ENCODE measurements around the gene ABCC3.

The ABCC3 gene

GRCh38 chr17:50685334-50685665 lies 50.6 kb downstream of the ABCC3 start:
- H3K4me1 ChIP-seq (ENCODE audit: control insufficient read depth, insufficient read depth, low read length) = peaks cover 4% of the 10 kb centered on the region
- H3K4me3 ChIP-seq (ENCODE audit: low read length) = no peak overlapping the region
- H3K9me3 ChIP-seq (ENCODE audit: control insufficient read depth, insufficient read depth, low read length) = no peaks in the 10 kb centered on the region
- H3K27ac ChIP-seq (ENCODE audit: low read length) = no peak overlapping the region
- H3K27me3 ChIP-seq (ENCODE audit: control insufficient read depth, insufficient read depth, low read length) = no peaks in the 10 kb centered on the region
- H3K36me3 ChIP-seq (ENCODE audit: control insufficient read depth, insufficient read depth, low read length) = no peaks in the 10 kb centered on the region
- WGBS (ENCODE audit: insufficient coverage, insufficient read length) = no CpG with 5 or more reads among the region's 1 CpG
- no peak for DNase-seq (ENCODE audit: low read depth, low spot score)

DNA sequence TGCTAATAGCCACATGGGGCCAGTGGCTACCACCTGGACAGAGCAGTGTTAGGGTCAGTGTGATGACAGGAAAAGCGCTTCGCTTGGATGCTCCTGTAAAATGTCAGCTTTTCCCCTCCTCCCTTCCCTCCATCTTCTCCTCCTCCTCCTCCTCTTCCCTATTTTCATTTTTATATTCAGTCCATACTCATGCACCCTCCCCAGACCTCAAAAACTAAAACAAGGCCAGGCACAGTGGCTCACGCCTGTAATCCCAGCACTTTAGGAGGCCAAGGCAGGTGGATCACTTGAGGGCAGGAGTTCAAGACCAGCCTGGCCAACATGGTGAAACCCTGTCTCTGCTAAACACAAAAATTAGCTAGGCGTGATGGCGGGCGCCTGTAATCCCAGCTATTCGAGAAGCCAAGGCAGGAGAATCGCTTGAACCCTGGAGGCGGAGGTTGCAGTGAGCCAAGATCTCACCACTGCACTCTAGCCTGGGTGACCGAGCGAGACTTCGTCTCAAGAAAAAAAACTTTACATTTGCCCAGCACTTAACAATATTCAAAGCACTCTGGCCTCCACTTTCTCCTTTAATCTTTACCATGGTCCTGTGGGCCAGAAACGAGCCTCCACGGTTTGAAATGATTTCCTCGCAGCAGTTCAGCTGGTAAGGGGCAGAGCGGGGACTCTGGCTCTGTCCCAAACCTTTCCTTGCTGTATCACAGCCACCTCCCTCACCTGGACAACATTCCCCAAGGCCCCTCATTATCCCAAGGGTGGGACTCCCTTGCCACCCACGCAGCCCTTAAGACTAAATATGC lies 51.2 kb downstream of the ABCC3 start:
- H3K27ac ChIP-seq (ENCODE audit: low read length) = no peak overlapping the region
- H3K9me3 ChIP-seq (ENCODE audit: control insufficient read depth, insufficient read depth, low read length) = no peaks in the 10 kb centered on the region
- no peak for DNase-seq (ENCODE audit: low read depth, low spot score)
- no CpG with 5 or more reads among the region's 17 CpGs for WGBS (ENCODE audit: insufficient coverage, insufficient read length)
- H3K36me3 ChIP-seq (ENCODE audit: control insufficient read depth, insufficient read depth, low read length) = no peaks in the 10 kb centered on the region
- H3K4me1 ChIP-seq (ENCODE audit: control insufficient read depth, insufficient read depth, low read length) = peaks cover 6% of the 10 kb centered on the region
- H3K4me3 ChIP-seq (ENCODE audit: low read length) = no peak overlapping the region
- H3K27me3 ChIP-seq (ENCODE audit: control insufficient read depth, insufficient read depth, low read length) = no peaks in the 10 kb centered on the region

GRCh38 chr17:50686494-50687199 lies 52.0 kb downstream of the ABCC3 start:
- Histone ChIP-seq H3K9me3 (ENCODE audit: control insufficient read depth, insufficient read depth, low read length) (no peaks in the 10 kb centered on the region), H3K27me3 (ENCODE audit: control insufficient read depth, insufficient read depth, low read length) (no peaks in the 10 kb centered on the region), H3K36me3 (ENCODE audit: control insufficient read depth, insufficient read depth, low read length) (no peaks in the 10 kb centered on the region), H3K27ac (ENCODE audit: low read length) (no peak overlapping the region), H3K4me1 (ENCODE audit: control insufficient read depth, insufficient read depth, low read length) (peaks cover 6% of the 10 kb centered on the region), H3K4me3 (ENCODE audit: low read length) (no peak overlapping the region)
- no peak for DNase-seq (ENCODE audit: low read depth, low spot score)
- no CpG with 5 or more reads among the region's 14 CpGs for WGBS (ENCODE audit: insufficient coverage, insufficient read length)

DNA sequence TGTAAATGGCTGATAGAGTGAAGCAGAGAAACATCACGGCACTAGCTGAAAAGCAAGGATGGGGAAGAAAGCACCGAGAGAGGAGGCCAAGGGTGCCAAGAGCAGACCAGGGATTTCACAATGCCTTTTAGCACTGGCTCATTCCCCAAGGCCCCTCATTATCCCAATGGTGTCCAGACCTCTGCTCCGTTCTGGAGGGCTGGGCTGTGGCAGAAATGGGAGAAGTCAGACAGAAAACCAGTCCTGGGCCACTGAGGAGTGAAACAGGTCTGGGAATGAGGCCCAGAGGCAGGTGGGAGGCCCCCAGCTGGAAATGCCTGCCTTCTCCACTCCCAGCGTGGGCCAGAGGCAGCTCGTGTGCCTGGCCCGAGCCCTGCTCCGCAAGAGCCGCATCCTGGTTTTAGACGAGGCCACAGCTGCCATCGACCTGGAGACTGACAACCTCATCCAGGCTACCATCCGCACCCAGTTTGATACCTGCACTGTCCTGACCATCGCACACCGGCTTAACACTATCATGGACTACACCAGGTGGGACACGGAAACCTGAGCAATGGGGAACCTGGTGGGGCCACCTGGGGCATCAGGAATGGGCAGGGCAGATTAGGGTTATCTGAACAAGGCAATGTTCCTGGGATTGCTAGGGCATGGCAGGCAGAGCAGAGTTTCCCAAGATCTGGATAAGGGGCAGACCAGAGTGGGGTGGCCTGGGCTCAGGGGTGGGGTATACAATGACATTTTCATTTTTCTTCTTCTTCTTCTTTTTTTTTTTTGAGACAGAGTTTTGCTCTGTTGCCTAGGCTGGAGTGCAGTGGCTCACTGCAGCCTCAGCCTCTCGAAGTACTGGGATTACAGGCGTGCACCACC lies 52.8 kb downstream of the ABCC3 start:
- Histone ChIP-seq H3K27me3 (ENCODE audit: control insufficient read depth, insufficient read depth, low read length) (no peaks in the 10 kb centered on the region), H3K4me1 (ENCODE audit: control insufficient read depth, insufficient read depth, low read length) (peaks cover 6% of the 10 kb centered on the region), H3K36me3 (ENCODE audit: control insufficient read depth, insufficient read depth, low read length) (no peaks in the 10 kb centered on the region), H3K27ac (ENCODE audit: low read length) (no peak overlapping the region), H3K4me3 (ENCODE audit: low read length) (no peak overlapping the region), H3K9me3 (ENCODE audit: control insufficient read depth, insufficient read depth, low read length) (no peaks in the 10 kb centered on the region)
- no peak for DNase-seq (ENCODE audit: low read depth, low spot score)
- no CpG with 5 or more reads among the region's 16 CpGs for WGBS (ENCODE audit: insufficient coverage, insufficient read length)

GRCh38 chr17:50688245-50688644 lies 53.6 kb downstream of the ABCC3 start:
- Histone ChIP-seq H3K4me1 (ENCODE audit: control insufficient read depth, insufficient read depth, low read length) (peaks cover 6% of the 10 kb centered on the region), H3K9me3 (ENCODE audit: control insufficient read depth, insufficient read depth, low read length) (no peaks in the 10 kb centered on the region), H3K27ac (ENCODE audit: low read length) (no peak overlapping the region), H3K36me3 (ENCODE audit: control insufficient read depth, insufficient read depth, low read length) (no peaks in the 10 kb centered on the region), H3K27me3 (ENCODE audit: control insufficient read depth, insufficient read depth, low read length) (no peaks in the 10 kb centered on the region), H3K4me3 (ENCODE audit: low read length) (no peak overlapping the region)
- DNase-seq (ENCODE audit: low read depth, low spot score) = no peak
- WGBS (ENCODE audit: insufficient coverage, insufficient read length) = no CpG with 5 or more reads among the region's 3 CpGs

GRCh38 chr17:50689251-50689650 lies 54.6 kb downstream of the ABCC3 start:
- no peaks in the 10 kb centered on the region for H3K36me3 ChIP-seq (ENCODE audit: control insufficient read depth, insufficient read depth, low read length)
- DNase-seq (ENCODE audit: low read depth, low spot score) = no peak
- H3K4me1 ChIP-seq (ENCODE audit: control insufficient read depth, insufficient read depth, low read length) = peaks cover 6% of the 10 kb centered on the region
- no peak overlapping the region for H3K27ac ChIP-seq (ENCODE audit: low read length)
- H3K27me3 ChIP-seq (ENCODE audit: control insufficient read depth, insufficient read depth, low read length) = no peaks in the 10 kb centered on the region
- no peaks in the 10 kb centered on the region for H3K9me3 ChIP-seq (ENCODE audit: control insufficient read depth, insufficient read depth, low read length)
- no peak overlapping the region for H3K4me3 ChIP-seq (ENCODE audit: low read length)
- WGBS (ENCODE audit: insufficient coverage, insufficient read length) = no CpG with 5 or more reads among the region's 4 CpGs

GRCh38 chr17:50689956-50690886 lies 55.5 kb downstream of the ABCC3 start:
- H3K4me1 ChIP-seq (ENCODE audit: control insufficient read depth, insufficient read depth, low read length) = peaks cover 4% of the 10 kb centered on the region
- no peak overlapping the region for H3K27ac ChIP-seq (ENCODE audit: low read length)
- H3K27me3 ChIP-seq (ENCODE audit: control insufficient read depth, insufficient read depth, low read length) = no peaks in the 10 kb centered on the region
- DNase-seq (ENCODE audit: low read depth, low spot score) = no peak
- H3K36me3 ChIP-seq (ENCODE audit: control insufficient read depth, insufficient read depth, low read length) = no peaks in the 10 kb centered on the region
- no peak overlapping the region for H3K4me3 ChIP-seq (ENCODE audit: low read length)
- no peaks in the 10 kb centered on the region for H3K9me3 ChIP-seq (ENCODE audit: control insufficient read depth, insufficient read depth, low read length)
- WGBS (ENCODE audit: insufficient coverage, insufficient read length) = no CpG with 5 or more reads among the region's 19 CpGs

GRCh38 chr17:50690887-50691549 lies 56.3 kb downstream of the ABCC3 start:
- H3K27ac ChIP-seq (ENCODE audit: low read length) = no peak overlapping the region
- no CpG with 5 or more reads among the region's 9 CpGs for WGBS (ENCODE audit: insufficient coverage, insufficient read length)

DNA sequence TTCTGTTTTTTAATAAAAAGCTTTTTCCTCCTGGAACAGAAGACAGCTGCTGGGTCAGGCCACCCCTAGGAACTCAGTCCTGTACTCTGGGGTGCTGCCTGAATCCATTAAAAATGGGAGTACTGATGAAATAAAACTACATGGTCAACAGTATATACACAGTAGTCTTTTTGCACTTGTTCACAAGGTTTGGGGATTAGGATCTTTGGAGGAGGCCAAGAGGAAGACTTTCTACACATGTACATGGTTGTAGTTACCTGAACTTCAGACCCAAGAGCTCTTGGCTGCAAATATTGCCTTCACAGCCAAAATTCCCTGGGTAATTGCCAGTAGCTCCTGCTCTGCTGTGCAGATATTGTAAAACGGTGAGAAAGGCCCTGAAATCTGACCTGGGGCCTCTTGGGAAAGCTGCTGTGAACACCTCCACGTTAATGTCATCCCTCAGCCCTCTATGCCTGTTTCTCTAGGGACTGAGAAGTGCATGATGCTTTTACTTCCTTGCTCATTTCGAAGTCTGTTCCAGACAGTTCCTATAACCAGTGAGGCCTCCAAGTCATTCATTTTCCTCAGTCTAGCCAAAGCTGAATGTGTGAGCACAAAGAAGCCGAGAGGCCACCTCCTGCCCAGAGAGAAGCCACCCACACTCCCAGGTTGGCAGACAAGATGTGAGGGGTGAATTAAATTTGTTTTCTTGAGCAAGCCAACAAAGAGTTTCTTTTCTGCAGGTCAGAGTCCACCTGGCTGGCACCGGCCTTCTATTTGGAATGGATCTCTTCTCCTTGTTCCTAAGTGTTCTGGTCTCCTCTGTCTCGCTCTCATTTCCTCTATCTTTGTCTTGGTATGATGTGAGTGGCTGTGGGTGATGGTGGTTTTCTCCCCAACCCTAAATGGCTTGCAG lies 57.1 kb downstream of the ABCC3 start:
- H3K27me3 ChIP-seq (ENCODE audit: control insufficient read depth, insufficient read depth, low read length) = no peaks in the 10 kb centered on the region
- H3K27ac ChIP-seq (ENCODE audit: low read length) = no peak overlapping the region
- no peaks in the 10 kb centered on the region for H3K9me3 ChIP-seq (ENCODE audit: control insufficient read depth, insufficient read depth, low read length)
- H3K36me3 ChIP-seq (ENCODE audit: control insufficient read depth, insufficient read depth, low read length) = peaks cover 9% of the 10 kb centered on the region; the same call in 1 of the 2 replicates
- WGBS (ENCODE audit: insufficient coverage, insufficient read length) = no CpG with 5 or more reads among the region's 6 CpGs
- peaks cover 2% of the 10 kb centered on the region for H3K4me1 ChIP-seq (ENCODE audit: control insufficient read depth, insufficient read depth, low read length)
- no peak overlapping the region for H3K4me3 ChIP-seq (ENCODE audit: low read length)
- no peak for DNase-seq (ENCODE audit: low read depth, low spot score)

More at GRCh38 chr17:50690887-50691549, 56.3 kb downstream of the ABCC3 start:
- no peaks in the 10 kb centered on the region for H3K27me3 ChIP-seq (ENCODE audit: control insufficient read depth, insufficient read depth, low read length)
- peaks cover 4% of the 10 kb centered on the region for H3K4me1 ChIP-seq (ENCODE audit: control insufficient read depth, insufficient read depth, low read length)
- no peaks in the 10 kb centered on the region for H3K9me3 ChIP-seq (ENCODE audit: control insufficient read depth, insufficient read depth, low read length)
- no peak for DNase-seq (ENCODE audit: low read depth, low spot score)
- peaks cover 5% of the 10 kb centered on the region; the same call in 1 of the 2 replicates for H3K36me3 ChIP-seq (ENCODE audit: control insufficient read depth, insufficient read depth, low read length)
- H3K4me3 ChIP-seq (ENCODE audit: low read length) = no peak overlapping the region

All from iPS DF 6.9 (cell line).